Activated naive CD4-positive, alpha-beta T cell treated with anti-CD3 and anti-CD28 coated beads, Interleukin-2, amount 50 U/mL, for 16 hours (primary cell): ENCODE data around the gene CEP76.
"Not testable (repeated sequence)": the region's sequence is repeated elsewhere in the genome, so short reads cannot be mapped to it uniquely, and the experiment has no call there.

ENCODE experiments used
- DNase-seq: peaks from one replicate; pipeline ENCODE4 v3.0.0-alpha.2; 2020

The CEP76 gene

GRCh38 chr18:12639990-12640880 is 62.3 kb downstream of the CEP76 start:
- DNase-seq = no peak

- DNase-seq = no peak
Observed at GRCh38 chr18:12638644-12639124, 63.8 kb downstream of the CEP76 start.

DNA sequence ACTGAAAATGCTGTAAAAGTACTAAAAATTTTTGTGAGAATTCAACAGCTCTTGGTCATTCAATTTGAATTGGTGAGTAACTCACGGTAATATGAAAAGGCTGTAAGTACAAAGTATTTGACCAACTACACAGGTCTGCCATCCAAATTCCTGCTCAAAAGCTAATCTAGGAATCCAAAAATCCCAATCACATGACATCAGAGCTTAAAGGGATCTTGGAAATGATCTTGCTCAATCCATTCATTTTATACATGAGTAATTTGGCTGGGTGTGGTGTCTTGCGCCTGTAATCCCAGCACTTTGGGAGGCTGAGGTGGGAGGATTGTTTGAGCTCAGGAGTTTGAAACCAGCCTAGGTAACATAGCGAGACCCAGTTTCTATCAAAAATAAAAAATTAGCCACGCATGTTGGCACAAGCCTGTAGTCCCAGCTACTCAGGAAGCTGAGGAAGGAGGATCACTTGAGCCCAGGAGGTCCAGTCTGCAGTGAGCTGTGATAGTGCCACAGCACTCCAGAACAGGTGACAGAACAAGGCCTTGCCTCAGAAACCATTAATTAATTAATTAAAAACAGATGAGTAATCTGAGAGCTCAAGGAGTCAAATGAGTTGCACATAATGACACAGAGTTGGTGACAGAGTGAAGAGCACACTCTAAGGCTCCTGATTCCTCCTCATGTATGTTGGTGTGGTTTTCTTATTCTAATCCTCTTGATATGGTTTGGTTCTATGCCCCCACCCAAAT is 64.5 kb downstream of the CEP76 start:
- DNase-seq = no peak

DNA sequence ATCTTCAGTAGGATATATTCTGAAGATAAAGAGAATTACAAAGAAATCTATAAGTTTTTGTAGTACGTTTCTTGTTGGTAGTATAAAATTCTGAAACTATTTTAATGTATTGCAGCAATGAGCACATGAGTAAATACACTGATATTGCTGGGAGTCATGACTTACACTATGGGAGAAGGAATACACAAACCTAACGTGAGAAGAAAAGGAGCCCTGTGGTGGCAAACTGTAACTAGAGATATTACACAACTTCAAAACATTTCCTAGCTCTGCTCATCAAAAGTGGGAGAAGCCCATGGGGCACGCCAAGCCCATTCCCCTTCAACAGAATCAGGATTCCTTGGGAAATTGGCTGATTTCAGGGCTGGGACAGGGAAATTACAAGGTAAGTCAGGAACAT is 65.1 kb downstream of the CEP76 start:
- DNase-seq = no peak

DNA sequence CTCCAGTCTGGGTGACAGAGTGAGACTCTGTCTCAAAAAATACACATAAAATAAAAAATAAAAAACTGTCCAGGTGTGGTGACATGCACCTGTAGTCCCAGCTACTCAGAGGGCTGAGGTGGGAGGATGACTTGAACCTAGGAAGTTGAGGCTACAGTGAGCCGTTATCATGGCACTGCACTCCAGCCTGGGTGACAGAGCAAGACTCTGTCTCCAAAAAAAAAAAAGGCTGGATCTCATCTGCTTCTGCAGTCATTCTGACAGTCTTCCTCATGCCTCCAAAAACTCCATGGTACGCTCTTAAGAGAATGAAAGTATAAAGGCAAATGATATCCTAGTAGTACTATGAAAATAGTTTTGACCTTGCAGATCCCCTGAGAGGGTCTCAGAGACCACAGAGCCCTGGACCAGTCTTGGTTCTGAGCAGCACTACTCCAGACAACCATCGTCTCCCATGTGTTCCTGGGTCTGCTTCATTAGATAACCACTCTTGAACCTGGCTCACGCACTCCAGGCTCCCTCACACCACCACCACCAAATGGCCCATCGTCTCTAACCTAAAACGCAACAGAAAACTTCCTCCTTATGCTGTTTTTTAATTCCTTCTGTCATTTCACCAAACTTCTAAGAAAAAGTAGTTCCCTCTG is 70.6 kb downstream of the CEP76 start:
- no peak for DNase-seq

DNA sequence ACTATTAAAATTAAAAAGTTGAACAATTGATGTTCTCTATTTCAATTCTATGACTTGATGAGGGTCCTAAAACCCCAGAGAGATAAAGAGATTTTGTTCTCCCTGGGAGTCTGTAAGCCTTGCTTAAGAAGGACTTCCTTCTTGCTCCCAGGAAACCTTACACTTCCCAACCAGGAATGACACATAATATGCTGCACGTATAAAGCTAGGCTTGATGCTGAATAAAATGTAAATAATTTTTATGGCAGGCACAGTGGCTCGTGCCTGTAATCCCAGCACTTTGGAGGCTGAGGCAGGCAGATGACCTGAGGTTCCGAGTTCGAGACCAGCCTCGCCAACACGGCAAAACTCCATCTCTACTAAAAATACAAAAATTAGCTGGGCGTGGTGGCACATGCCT is 72.4 kb downstream of the CEP76 start:
- DNase-seq = no peak

DNA sequence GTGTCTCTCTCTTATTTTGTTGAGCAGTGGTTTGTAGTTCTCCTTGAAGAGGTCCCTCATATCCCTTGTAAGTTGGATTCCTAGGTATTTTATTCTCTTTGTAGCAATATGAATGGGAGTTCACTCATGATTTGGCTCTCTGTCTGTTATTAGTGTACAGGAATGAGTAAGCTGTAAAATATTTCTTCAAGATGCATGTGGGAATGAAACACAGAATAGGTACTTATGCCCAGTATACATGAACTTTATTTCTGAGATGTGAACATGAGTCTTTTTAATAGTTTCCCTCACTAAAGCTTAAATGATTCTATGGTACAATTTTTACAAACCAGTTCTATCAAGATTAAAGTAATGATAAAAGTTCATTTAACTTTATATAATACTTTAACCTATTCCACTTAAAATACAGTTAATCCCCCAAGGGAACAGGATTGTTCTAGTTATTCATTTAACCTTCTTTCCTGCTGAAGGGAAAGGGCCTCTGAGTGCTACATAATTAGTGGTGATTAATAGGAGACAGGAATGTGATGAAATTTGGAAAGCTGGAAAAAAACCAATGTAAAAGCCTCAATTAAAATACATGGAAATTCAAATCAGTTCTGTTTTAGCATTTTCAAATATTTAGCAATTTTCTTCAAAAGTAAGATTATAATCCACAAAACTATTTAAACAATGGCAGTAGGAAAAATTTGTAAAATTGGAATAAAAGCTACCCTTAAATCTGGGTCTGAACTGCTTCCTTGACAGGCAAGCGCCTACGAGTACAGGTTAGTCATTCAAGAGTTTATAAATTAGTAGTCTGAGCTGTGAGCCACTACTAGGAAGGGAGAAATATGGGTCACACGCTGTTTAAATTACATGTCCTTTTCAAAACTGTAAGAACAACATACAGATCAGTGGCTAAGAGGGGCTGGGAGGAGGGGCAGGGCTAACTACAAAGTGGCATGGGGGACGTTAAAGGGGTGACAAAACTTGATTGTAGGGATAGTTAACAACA is 73.5 kb downstream of the CEP76 start:
- DNase-seq = no peak

DNA sequence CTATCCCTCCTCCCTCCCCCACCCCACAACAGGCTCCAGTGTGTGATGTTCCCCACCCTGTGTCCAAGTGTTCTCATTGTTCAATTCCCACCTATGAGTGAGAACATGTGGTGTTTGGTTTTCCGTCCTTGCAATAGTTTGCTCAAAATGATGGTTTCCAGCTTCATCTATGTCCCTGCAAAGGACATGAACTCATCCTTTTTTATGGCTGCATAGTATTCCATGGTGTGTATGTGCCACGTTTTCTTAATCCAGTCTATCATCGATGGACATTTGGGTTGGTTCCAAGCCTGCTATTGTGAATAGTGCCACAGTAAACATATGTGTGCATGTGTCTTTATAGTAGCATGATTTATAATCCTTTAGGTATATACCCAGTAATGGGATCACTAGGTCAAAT is 75.3 kb downstream of the CEP76 start:
- DNase-seq = not testable (repeated sequence)

DNA sequence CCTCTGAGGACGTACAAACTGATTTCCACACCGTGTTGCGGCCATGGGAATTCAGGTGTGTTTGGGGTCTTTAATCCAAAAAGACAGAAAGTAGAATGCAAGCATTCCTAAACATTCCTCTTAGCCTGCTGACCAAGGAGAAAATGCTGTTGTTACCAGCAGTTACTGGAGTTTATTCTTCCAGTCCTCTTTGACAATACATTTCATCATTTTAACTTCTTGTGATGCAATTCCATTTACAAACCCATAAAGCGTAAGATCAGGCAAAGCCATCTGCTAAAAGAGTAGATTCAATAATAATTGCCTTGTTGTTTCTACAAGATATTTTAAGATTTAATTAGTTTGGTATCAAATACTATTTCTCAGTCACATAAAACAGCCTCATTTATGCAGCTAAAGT is 77.3 kb downstream of the CEP76 start:
- DNase-seq = no peak
